ENCODE results near the gene XDH.

XDH gene

DNA sequence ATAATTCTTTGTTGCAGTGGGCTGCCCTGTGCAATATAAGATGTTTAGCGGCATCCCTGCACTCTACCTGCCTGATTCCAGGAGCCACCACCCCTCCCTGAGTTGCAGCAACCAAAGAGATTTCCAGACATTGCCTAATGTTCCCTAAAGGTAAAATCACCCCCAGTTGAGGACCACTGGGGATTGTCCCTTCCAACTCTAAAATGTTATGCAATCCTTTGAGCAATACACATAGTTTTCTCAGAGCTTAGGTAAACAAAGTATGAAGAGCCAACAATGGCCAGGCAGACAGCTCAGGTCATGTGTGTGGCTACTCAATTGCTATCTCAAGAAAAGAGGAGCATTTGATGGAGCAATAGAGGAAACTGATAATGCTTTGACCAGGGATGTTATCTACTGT lies 87.0 kb downstream of the XDH start:
- no peak for DNase-seq

DNA sequence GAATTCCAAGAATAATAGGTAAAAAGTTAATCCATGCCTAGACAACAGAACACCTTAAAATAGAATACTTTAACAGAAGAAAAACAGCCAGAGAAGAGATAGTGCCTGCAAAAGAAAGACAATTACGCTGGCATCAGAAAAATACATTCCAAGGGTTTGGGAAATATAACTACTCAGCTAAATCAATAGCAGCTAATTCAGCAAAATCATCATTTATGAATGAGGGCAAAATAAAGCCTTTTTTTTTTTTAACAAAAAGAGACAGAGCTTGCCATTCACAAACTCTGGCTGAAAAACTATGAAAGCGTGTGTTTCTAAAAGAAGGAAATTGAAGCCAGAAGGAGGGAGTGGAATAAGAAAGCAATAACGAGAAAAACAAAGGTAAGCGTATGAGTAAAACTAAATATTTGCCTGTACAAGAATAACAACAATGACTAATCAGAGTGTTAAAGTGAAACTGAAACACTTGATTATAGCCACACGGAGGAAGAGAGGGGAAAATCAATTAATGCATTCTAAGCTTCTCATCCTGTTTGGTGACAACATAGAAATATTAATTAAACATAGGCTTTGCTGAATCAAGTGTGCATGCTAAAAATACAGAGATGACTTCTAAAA lies 90.4 kb downstream of the XDH start:
- DNase-seq: no peak

DNA sequence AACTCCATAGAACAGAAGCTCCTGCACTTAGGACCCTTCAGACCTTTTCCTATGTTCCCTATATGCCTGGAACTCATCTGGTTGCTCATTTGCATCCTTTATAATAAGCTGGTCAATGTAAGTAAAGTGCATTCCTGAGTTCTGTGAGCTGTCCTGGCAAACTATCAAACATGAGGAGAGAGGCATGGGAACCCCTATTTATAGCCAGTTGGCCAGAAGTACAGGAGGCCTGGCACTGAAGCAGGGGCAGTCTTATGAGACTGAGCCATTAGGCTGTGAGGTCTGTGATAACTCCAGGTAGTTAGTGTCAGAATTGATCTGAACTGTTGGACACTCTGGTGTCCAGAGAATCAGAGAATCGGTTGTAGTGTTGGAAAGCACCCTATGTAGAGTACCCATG lies 92.2 kb downstream of the XDH start:
- DNase-seq: no peak

DNA sequence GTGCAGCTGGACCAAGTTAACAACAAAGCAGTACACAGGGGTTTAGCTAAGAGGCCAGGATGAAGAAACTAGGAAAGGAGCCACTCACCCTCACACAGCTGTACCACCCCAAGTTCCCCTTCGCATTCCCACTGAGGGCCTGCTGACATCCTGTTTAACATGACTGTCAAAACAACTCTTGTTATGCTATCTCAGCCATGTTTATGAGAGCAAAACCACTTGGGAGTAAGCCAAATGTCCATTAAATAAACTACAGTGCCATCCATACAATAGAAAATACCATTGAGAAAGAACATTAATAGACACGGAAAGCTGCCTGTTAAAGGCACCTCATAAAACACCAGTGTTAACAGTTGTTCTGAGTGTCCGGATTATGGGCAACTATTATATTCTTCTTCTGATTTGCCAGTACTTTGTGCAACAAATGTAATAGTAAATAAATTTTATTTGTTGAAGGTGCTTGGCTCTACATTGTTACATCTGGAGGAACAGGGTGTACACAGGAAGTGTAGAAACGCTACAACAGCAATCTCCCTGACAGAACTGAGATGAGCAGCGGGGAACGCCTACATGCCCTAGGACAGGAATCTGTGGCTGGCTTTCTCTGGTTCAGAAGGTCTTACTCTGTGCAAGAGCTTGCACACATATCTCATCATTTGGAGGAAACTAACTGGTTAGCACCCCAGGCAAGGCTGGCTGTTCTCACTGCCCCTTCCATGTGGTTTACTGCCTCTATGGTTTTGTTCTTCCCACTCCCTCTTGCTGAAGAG lies 95.0 kb downstream of the XDH start:
- no peak for DNase-seq

DNA sequence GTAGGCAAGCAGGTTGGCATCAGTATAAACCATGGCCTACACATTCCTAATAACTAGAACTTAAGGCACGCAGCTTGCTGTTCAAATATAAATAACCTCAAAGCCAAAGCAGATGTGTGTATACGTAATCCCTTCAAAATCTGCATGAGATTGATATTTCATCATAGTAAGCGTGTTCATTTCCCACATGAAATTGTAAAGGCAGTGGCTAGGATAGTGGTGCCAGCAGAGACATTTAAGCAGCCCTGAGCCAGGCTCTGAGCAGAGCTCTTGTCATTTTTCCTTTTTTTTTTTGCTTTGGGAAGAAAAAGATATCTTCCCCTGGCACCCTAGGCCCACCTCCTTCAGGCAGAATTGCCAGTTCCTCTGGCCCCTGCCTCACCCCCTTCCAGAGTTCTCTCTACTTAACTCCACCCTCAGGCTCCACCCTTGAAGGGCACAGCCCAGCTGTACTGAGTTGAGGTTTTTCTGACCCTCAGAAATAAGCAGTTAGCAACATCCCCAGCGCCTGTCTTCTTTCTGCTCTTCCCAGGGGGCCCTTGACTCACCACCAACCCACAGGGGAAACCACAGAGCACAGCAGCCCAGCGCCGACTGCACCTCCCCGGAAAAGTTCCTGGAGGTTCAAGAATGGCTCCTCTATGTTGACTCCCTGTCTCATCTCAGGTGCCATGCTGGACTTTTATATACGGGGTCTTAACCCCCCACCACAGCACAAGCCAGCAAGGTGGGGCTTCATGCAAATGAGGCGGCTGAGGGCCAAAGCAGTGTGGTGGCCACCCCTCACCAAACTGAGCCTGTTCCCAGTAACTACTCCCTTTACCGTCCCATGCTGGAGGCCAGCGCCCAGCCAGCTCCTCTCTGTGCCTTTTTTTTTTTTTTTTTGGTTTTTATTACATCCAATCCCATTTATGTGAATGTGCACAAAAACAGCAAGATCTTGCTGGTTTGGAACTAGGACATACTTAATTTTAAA lies 95.9 kb downstream of the XDH start:
- no peak for DNase-seq

DNA sequence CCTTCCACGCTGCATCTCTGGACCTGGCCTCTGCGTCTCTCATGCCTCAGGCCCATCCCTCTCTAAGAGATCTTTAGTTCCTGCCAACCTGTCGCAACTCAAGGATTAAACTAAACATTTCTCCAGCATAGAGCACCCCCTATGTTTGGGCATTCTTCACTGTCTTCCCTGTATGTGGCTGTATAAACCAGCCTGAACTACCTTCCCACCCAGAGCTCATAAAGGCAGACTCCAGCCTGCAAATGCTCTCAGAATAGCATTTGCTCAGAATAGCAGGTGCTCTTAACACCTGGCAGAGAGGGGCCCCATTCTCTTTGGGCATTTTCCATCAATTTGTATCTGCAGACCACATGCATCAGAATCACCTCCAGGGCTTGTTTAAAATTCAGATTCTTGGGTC lies 97.1 kb downstream of the XDH start:
- DNase-seq: no peak

DNA sequence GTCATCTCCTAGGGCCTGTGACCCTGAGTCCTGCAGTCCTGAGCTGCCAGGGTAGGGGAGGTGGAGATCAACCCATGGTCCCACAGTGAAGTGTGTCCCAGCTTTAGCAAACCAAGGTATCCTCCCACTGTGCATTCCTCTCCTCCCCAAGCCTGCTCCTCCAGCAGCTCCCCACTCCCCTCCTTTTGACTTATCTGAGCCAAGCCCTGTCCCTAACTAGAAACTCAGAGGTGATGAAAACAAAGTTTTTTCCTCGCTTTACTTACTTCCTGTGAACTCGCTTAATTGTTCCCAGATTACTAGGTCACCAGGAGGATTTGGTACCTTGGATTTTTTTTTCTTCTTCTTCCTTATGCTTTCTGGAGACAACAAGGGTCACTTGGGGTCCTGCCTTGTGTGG lies 99.8 kb downstream of the XDH start:
- no peak for DNase-seq

DNA sequence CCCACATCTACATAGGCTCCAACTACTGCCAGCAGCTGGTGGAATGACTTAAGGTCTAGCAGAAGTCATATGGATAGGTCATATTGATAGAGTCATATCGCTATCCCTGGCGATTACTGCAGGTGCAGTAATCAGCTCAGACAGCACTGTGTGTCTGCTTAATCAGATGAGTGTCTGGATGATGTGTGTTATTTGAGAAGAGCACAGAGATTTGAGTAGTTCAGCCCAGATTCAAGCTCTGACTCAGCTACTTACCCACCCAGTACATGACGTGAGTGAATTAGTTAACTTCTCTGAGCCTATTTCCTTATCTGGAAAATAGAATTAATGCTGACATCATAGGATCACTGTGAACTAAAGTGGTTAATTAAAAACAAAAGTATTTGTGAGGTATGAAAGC lies 101.6 kb downstream of the XDH start:
- no peak for DNase-seq

DNA sequence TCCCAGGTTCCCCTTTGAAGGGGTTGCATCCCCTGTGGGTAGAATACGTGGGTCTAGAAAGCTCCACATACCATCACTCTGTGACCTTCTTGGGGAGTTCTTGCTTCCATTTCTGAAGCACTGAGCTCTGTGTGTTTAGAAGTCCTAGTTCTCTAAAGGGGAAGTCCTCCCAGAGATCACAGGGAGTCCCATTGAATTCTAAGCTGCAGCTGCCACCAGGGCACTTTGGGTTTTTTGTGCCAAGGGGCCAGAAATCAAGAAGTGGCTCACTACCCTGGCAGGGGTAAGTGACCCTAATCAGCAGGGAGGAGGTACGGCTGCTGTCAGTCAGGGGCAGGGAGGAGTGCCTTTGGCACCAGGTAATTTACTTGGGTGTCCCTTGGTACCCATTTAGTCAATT lies 109.7 kb downstream of the XDH start:
- DNase-seq: no peak

DNA sequence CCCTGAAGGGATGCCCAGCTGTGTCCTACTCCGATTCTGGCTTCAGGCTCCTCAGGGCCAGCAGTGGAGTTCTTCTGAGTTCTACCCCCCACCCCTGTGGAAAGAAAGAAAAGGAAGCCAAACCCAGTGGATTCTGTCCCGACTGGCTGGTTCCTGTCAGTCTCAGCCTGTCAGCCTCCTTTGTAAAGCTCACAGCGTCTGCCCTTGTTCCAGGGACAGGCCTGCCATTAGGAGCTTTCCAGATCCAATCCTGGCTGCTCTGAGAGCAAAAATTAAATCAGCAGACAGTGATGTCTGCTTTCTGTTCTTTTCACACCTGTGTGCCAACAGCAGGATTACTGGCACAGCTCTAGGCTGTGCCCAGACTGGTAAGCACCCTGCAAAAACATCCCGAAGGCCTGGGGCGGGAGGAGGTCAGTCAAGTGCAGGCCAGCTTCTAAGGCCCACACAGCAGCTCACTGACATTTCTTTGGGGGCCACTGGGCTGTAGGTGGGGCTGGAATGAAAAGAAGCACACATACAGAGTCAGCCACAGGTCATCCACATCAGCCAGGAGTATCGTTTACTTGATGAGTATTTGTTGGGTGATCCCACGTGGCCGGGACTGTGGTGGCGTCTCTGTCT lies 111.5 kb downstream of the XDH start:
- no peak for DNase-seq

DNA sequence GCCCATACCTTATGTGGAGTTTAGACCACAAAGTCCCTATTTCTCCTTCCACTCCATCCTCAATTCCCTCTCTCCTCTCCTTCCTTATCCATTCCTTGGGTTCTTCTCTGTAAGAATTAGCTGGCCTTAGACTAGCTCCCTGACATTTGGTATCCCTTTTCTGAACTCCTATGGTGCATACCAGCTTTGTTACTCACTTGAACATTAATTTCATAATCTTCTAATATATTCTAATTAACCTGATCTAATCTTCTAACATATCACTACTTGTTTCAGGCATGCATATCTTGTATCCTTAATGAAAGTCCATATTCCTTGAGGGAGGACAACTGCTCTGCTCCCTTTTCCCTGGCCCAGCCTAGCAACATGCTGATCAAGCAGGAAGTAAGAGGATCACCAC lies 114.2 kb downstream of the XDH start:
- DNase-seq: no peak

DNA sequence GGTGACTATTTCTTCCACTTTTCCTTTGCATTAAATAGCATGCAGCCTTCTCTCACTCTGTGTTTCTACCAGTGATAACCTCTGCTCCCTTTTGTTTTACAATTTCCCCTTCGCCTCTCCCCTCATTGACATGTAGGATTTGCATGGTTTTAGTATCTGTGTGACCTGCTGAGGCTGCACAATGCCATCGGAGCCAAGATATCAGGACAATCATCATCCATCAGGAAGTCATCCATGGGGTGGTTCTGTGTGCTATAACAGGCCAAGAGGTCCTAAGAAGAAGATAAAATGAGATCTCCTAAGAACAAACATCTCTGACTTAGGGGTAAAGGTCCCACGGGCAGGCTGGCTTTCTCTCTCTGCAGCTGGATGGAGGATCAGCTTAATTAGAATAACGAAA lies 115.0 kb downstream of the XDH start:
- no peak for DNase-seq

DNA sequence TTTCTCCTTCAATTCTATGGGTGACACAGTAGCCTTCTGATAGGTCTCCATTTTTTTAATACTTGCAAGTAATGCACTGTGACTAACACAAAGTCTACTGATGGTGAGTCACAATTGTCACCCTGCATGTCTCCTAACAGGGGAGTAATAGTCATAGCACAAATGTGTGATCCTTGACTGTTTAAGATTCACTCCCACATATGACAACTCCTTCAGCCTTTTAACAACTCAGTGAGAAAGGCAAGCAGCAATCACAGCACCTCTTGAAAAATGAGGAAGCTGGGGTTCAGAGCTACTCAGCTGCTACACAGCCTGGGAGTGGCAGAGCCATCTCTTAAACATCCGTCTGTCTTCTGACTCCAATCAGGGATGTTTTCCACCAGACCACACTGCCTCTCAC lies 116.8 kb downstream of the XDH start:
- peak; percentile 50 for DNase-seq

DNA sequence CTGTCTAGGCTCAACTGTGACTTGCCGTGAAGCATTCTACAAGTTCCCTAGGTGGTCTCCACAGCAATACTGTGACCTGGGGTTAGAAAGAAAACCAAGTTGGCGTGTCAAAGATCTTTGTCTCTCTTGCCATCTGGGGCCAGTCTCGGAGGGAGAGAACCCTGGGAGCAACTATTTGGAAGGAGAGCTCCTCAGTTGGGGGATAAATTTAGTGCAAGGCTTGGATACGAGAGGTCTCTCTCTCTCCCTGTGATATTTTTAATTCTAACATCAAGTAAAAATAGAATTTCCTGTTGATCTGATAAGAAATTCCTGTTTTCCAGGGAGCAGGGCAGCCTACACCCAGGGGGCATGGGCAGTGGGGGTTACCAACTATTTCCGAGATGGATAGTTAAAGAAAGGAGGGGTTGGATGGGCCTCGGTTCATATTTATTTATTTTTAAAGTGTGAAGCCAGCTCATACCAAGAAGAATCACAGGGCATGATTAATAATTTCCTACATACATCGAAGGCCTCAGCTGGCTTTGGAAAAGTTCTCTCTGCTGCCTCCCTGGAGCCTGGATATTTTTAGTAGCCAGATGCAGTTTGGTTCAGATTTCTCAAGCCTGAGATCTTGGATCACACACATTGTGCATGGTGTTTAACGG lies 117.8 kb downstream of the XDH start:
- DNase-seq: no peak

DNA sequence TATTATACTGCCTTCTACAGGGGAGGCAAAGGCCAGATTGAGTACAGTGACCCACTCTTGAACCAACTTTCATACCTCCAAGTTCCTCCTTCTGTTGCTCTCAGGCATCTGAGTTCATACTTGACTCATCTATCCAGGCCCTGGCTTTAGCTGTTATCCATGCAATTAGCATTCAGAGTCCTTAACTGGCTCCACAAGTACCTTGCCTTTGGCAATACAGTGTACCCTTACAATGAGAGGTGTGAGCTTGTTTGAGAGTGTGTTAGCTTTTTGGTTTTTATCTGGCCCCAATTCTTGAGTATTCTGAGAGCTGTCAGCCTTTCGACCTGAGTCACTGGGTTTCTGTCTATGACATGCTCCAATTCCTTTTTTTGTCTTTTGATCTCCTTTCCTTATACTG lies 120.3 kb downstream of the XDH start:
- no peak for DNase-seq

DNA sequence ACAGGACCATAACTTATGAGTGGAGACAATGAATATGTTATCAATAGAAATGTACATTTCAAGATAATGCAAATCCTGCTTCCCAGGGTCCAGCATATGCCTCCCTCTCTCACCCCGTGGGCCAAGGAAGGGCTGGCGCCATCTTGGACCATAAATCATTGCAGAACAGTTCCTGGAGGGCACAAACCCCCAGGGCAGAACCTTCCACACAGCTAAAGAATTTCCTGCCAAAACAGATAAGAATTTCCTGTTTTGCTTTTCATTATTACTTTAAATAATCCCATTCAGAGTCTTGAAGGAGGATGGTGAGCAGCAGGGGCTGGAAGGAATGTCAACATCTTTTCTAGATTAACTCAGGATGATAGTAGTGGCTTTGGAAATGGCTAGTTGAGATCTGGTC lies 126.9 kb downstream of the XDH start:
- DNase-seq: no peak

DNA sequence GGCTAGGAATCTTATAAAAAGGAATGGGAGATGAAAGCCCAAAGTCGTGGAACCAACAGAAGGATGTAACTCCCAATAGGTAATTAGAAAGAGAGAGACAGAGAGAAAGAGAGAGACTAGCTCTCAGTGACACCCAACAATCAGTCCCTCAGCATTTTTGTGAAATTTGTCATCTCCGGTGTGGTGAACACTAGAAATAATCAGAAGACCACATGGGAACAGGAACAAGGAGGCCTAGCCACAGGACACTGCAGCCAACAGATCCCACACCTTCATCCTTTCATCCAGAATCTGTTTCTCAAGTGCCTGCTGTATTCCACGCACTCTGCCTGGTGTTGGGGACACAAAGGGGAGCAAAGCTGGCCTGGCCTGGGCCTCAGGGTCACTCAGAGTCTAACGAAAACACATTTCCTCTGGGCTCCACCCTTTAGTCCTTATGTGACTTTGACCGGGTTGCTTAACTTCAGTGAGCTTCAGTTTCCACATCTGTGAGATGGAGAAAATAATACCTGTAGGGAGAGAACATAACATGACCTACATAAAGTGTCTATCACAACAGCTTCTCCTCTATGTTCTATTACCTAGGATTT lies 127.5 kb downstream of the XDH start:
- DNase-seq: no peak

DNA sequence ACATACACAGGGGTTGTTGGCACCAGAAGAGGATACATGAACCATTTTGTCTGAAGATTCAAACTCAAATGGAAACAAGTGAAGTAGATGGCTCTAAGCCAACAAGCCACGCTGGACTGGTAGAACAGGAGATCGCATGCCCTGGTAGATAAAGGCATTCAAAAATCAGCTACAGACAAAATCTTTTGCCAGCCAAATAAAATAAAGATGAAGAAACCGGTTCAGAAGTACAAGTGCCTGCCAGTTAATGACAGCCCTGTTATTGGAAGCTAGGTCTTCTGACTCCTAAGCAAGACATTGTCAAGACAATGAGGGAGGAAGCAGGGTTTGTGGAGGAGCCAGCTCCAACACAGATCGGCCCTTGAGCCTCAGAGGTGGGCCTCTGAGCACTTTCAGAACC lies 128.3 kb downstream of the XDH start:
- no peak for DNase-seq
